Stomach (tissue), 4 donors: ENCODE results near the gene ARHGAP28.

Experiments used
- POLR2A ChIP-seq, 4 donors: fragments of 450-650 bp; IDR thresholded peaks; one replicate each; pipeline ENCODE4 v1.6.1; 2016; ENCODE audit warnings: antibody characterized with exemption in 4 of 4, control low read depth in 2 of 4, mild to moderate bottlenecking in 1 of 4, moderate library complexity in 1 of 4
- TF ChIP-seq, protein P1 (sequence below), 7 experiments: fragments of 450-650 bp in 4 of 7; fragments of 200-600 bp in 3 of 7; sonication (generic) in 3 of 7; IDR thresholded peaks; one replicate each; pipeline ENCODE4 v1.5.1; 2016 to 2019; ENCODE audit warnings: antibody characterized with exemption in 7 of 7, control low read depth in 2 of 7, mild to moderate bottlenecking in 1 of 7

DNA sequence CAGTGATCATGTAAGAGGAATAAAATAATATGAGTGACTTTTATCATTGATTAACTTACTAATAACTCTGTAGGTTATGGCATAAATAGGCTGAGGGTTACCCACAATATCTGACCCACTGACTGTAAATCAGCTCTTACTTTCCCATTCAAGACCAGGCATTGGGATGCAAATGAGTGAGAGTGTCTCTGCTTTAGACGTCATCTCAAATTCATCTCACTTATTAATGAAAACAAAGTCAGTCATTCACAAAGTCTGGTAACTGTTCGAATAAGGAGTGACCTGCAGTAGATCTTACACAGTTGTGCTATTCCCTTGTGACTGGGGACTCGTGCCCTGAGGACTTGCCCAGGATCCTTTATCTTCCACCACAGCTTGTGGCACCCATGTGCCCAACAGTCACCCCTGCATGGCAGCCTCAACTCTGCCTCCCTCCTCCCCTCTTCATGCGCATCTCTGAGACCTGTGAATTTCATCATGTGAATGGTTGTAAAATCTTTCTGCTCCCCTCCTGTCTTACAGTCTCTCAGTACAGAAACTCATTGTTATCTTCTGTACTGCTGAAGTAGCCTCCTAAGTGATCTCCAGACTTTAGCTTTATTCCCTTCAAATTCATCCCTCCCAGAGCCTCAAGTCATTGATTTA lies 131.4 kb downstream of the ARHGAP28 start:
- no peak for TF ChIP-seq POLR2A (IDR thresholded peaks at IDR 0.05)
- TF ChIP-seq, protein P1, sequence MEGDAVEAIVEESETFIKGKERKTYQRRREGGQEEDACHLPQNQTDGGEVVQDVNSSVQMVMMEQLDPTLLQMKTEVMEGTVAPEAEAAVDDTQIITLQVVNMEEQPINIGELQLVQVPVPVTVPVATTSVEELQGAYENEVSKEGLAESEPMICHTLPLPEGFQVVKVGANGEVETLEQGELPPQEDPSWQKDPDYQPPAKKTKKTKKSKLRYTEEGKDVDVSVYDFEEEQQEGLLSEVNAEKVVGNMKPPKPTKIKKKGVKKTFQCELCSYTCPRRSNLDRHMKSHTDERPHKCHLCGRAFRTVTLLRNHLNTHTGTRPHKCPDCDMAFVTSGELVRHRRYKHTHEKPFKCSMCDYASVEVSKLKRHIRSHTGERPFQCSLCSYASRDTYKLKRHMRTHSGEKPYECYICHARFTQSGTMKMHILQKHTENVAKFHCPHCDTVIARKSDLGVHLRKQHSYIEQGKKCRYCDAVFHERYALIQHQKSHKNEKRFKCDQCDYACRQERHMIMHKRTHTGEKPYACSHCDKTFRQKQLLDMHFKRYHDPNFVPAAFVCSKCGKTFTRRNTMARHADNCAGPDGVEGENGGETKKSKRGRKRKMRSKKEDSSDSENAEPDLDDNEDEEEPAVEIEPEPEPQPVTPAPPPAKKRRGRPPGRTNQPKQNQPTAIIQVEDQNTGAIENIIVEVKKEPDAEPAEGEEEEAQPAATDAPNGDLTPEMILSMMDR (IDR thresholded peaks at IDR 0.05): no peak
